Measurements from ENCODE around the gene PDE6D.
"Not testable (repeated sequence)": the region's sequence is repeated elsewhere in the genome, so short reads cannot be mapped to it uniquely, and the experiment has no call there.

PDE6D gene

GRCh38 chr2:231769170-231770136 lies 11.6 kb downstream of the PDE6D start:
- H3K27ac ChIP-seq (ENCODE audit: insufficient read depth, low read length, poor library complexity, severe bottlenecking) = no peak overlapping the region
- DNase-seq = no peak
- H3K4me3 ChIP-seq (ENCODE audit: insufficient read depth, low read depth, low read length, poor library complexity, severe bottlenecking) = no peak overlapping the region
- H3K36me3 ChIP-seq (ENCODE audit: control insufficient read depth, insufficient read depth, low read length) = no peaks in the 10 kb centered on the region
- no peaks in the 10 kb centered on the region for H3K4me1 ChIP-seq (ENCODE audit: control insufficient read depth, insufficient read depth, low read length, poor library complexity, severe bottlenecking)
- H3K27me3 ChIP-seq (replicated peaks; ENCODE audit: control insufficient read depth, insufficient read depth, low read length, poor library complexity, severe bottlenecking) = no peaks in the 10 kb centered on the region
- H3K9me3 ChIP-seq (ENCODE audit: control insufficient read depth, low read length) = no peaks in the 10 kb centered on the region

- H3K27ac ChIP-seq (ENCODE audit: insufficient read depth, low read length, poor library complexity, severe bottlenecking) = no peak overlapping the region
- DNase-seq = no peak
These were observed 15.6 kb downstream of the PDE6D start for GRCh38 chr2:231765496-231765929.

GRCh38 chr2:231764760-231765159 lies 16.3 kb downstream of the PDE6D start:
- H3K27ac ChIP-seq (ENCODE audit: insufficient read depth, low read length, poor library complexity, severe bottlenecking) = no peak overlapping the region
- H3K9me3 ChIP-seq (ENCODE audit: control insufficient read depth, low read length) = no peaks in the 10 kb centered on the region
- no peaks in the 10 kb centered on the region for H3K4me1 ChIP-seq (ENCODE audit: control insufficient read depth, insufficient read depth, low read length, poor library complexity, severe bottlenecking)

More at GRCh38 chr2:231765496-231765929, 15.6 kb downstream of the PDE6D start:
- Histone ChIP-seq H3K4me1 (ENCODE audit: control insufficient read depth, insufficient read depth, low read length, poor library complexity, severe bottlenecking) (no peaks in the 10 kb centered on the region), H3K36me3 (ENCODE audit: control insufficient read depth, insufficient read depth, low read length) (no peaks in the 10 kb centered on the region), H3K27me3 (replicated peaks; ENCODE audit: control insufficient read depth, insufficient read depth, low read length, poor library complexity, severe bottlenecking) (no peaks in the 10 kb centered on the region), H3K9me3 (ENCODE audit: control insufficient read depth, low read length) (no peaks in the 10 kb centered on the region), H3K4me3 (ENCODE audit: insufficient read depth, low read depth, low read length, poor library complexity, severe bottlenecking) (no peak overlapping the region)

GRCh38 chr2:231764124-231764523 lies 17.0 kb downstream of the PDE6D start:
- DNase-seq = no peak
- no peaks in the 10 kb centered on the region for H3K9me3 ChIP-seq (ENCODE audit: control insufficient read depth, low read length)
- H3K27ac ChIP-seq (ENCODE audit: insufficient read depth, low read length, poor library complexity, severe bottlenecking) = no peak overlapping the region
- H3K36me3 ChIP-seq (ENCODE audit: control insufficient read depth, insufficient read depth, low read length) = no peaks in the 10 kb centered on the region
- no peak overlapping the region for H3K4me3 ChIP-seq (ENCODE audit: insufficient read depth, low read depth, low read length, poor library complexity, severe bottlenecking)
- no peaks in the 10 kb centered on the region for H3K4me1 ChIP-seq (ENCODE audit: control insufficient read depth, insufficient read depth, low read length, poor library complexity, severe bottlenecking)
- H3K27me3 ChIP-seq (replicated peaks; ENCODE audit: control insufficient read depth, insufficient read depth, low read length, poor library complexity, severe bottlenecking) = no peaks in the 10 kb centered on the region

More at GRCh38 chr2:231764760-231765159, 16.3 kb downstream of the PDE6D start:
- DNase-seq = no peak
- Histone ChIP-seq H3K4me3 (ENCODE audit: insufficient read depth, low read depth, low read length, poor library complexity, severe bottlenecking) (no peak overlapping the region), H3K36me3 (ENCODE audit: control insufficient read depth, insufficient read depth, low read length) (no peaks in the 10 kb centered on the region), H3K27me3 (replicated peaks; ENCODE audit: control insufficient read depth, insufficient read depth, low read length, poor library complexity, severe bottlenecking) (no peaks in the 10 kb centered on the region)

- Histone ChIP-seq H3K4me1 (ENCODE audit: control insufficient read depth, insufficient read depth, low read length, poor library complexity, severe bottlenecking) (no peaks in the 10 kb centered on the region), H3K4me3 (ENCODE audit: insufficient read depth, low read depth, low read length, poor library complexity, severe bottlenecking) (no peak overlapping the region), H3K9me3 (ENCODE audit: control insufficient read depth, low read length) (no peaks in the 10 kb centered on the region), H3K27me3 (replicated peaks; ENCODE audit: control insufficient read depth, insufficient read depth, low read length, poor library complexity, severe bottlenecking) (no peaks in the 10 kb centered on the region), H3K36me3 (ENCODE audit: control insufficient read depth, insufficient read depth, low read length) (no peaks in the 10 kb centered on the region), H3K27ac (ENCODE audit: insufficient read depth, low read length, poor library complexity, severe bottlenecking) (no peak overlapping the region)
- no peak for DNase-seq
These were observed 19.3 kb downstream of the PDE6D start for GRCh38 chr2:231761735-231762134.

- H3K36me3 ChIP-seq (ENCODE audit: control insufficient read depth, insufficient read depth, low read length) = no peaks in the 10 kb centered on the region
- H3K9me3 ChIP-seq (ENCODE audit: control insufficient read depth, low read length) = no peaks in the 10 kb centered on the region
- no peak overlapping the region for H3K4me3 ChIP-seq (ENCODE audit: insufficient read depth, low read depth, low read length, poor library complexity, severe bottlenecking)
- DNase-seq = no peak
- H3K27ac ChIP-seq (ENCODE audit: insufficient read depth, low read length, poor library complexity, severe bottlenecking) = no peak overlapping the region
- H3K27me3 ChIP-seq (replicated peaks; ENCODE audit: control insufficient read depth, insufficient read depth, low read length, poor library complexity, severe bottlenecking) = no peaks in the 10 kb centered on the region
- H3K4me1 ChIP-seq (ENCODE audit: control insufficient read depth, insufficient read depth, low read length, poor library complexity, severe bottlenecking) = no peaks in the 10 kb centered on the region
These were observed 29.0 kb downstream of the PDE6D start for GRCh38 chr2:231752061-231752460.

GRCh38 chr2:231751042-231751815 lies 29.9 kb downstream of the PDE6D start:
- Histone ChIP-seq H3K4me1 (ENCODE audit: control insufficient read depth, insufficient read depth, low read length, poor library complexity, severe bottlenecking) (no peaks in the 10 kb centered on the region), H3K27me3 (replicated peaks; ENCODE audit: control insufficient read depth, insufficient read depth, low read length, poor library complexity, severe bottlenecking) (no peaks in the 10 kb centered on the region), H3K4me3 (ENCODE audit: insufficient read depth, low read depth, low read length, poor library complexity, severe bottlenecking) (no peak overlapping the region), H3K36me3 (ENCODE audit: control insufficient read depth, insufficient read depth, low read length) (no peaks in the 10 kb centered on the region), H3K27ac (ENCODE audit: insufficient read depth, low read length, poor library complexity, severe bottlenecking) (no peak overlapping the region), H3K9me3 (ENCODE audit: control insufficient read depth, low read length) (no peaks in the 10 kb centered on the region)
- DNase-seq = no peak

GRCh38 chr2:231749016-231749415 lies 32.1 kb downstream of the PDE6D start:
- H3K4me1 ChIP-seq (ENCODE audit: control insufficient read depth, insufficient read depth, low read length, poor library complexity, severe bottlenecking); H3K36me3 ChIP-seq (ENCODE audit: control insufficient read depth, insufficient read depth, low read length); H3K27ac ChIP-seq (ENCODE audit: insufficient read depth, low read length, poor library complexity, severe bottlenecking); DNase-seq; H3K4me3 ChIP-seq (ENCODE audit: insufficient read depth, low read depth, low read length, poor library complexity, severe bottlenecking); H3K27me3 ChIP-seq (replicated peaks; ENCODE audit: control insufficient read depth, insufficient read depth, low read length, poor library complexity, severe bottlenecking); H3K9me3 ChIP-seq (ENCODE audit: control insufficient read depth, low read length): not testable (repeated sequence)

GRCh38 chr2:231748153-231748896 lies 32.8 kb downstream of the PDE6D start:
- not testable (repeated sequence) for H3K4me1 ChIP-seq (ENCODE audit: control insufficient read depth, insufficient read depth, low read length, poor library complexity, severe bottlenecking); H3K27me3 ChIP-seq (replicated peaks; ENCODE audit: control insufficient read depth, insufficient read depth, low read length, poor library complexity, severe bottlenecking); DNase-seq; H3K4me3 ChIP-seq (ENCODE audit: insufficient read depth, low read depth, low read length, poor library complexity, severe bottlenecking); H3K27ac ChIP-seq (ENCODE audit: insufficient read depth, low read length, poor library complexity, severe bottlenecking); H3K9me3 ChIP-seq (ENCODE audit: control insufficient read depth, low read length); H3K36me3 ChIP-seq (ENCODE audit: control insufficient read depth, insufficient read depth, low read length)

Measured in effector memory CD4-positive, alpha-beta T cell (primary cell).